ENCODE data around the gene PDILT. TPM values are rescaled to one million over a fixed set of nuclear protein-coding genes. Genes with fewer than 3 reads are reported as not detected.

PDILT gene
- total RNA-seq, 4 donors from 2014 or later, result not detected

- H3K27me3 ChIP-seq, result peaks cover 56% of the 10 kb centered on the region
- H3K36me3 ChIP-seq, result no peaks in the 10 kb centered on the region
- no peaks in the 10 kb centered on the region for H3K4me1 ChIP-seq
- WGBS, 2 donors (ENCODE audit: low coverage in 1 of 2), result 92 to 100% methylated on average over 1 to 2 of the region's 2 CpGs
- no peaks in the 10 kb centered on the region for H3K9me3 ChIP-seq
- TF ChIP-seq POLR2A (IDR thresholded peaks at IDR 0.05) (no peak), POLR2AphosphoS5 (IDR thresholded peaks at IDR 0.05) (no peak), CTCF (IDR thresholded peaks at IDR 0.05) (no peak), EP300 (IDR thresholded peaks at IDR 0.05) (no peak)
- H3K27ac ChIP-seq, result no peak within 1 kb of the TSS
- ATAC-seq, result no peak
- H3K4me3 ChIP-seq, result no peak within 1 kb of the TSS
Measured at GRCh38 chr16:20352615-20353014, 51.9 kb downstream of the PDILT start, which contains the start of gene UMOD. Gene UMOD, minus strand, starts transcription at chr16:20352715. Its CDS starts 1,978 bp downstream, at chr16:20350737.

- ATAC-seq, result no peak
- WGBS, 2 donors (ENCODE audit: low coverage in 1 of 2), result 75 to 82% methylated on average over 4 to 6 of the region's 6 CpGs
- H3K27ac ChIP-seq, result no peak overlapping the region
- no peaks in the 10 kb centered on the region for H3K9me3 ChIP-seq
- no peaks in the 10 kb centered on the region for H3K36me3 ChIP-seq
- H3K4me1 ChIP-seq, result no peaks in the 10 kb centered on the region
- peaks cover 43% of the 10 kb centered on the region for H3K27me3 ChIP-seq
- TF ChIP-seq POLR2A (IDR thresholded peaks at IDR 0.05) (no peak), EP300 (IDR thresholded peaks at IDR 0.05) (no peak), POLR2AphosphoS5 (IDR thresholded peaks at IDR 0.05) (no peak), CTCF (IDR thresholded peaks at IDR 0.05) (no peak)
- H3K4me3 ChIP-seq, result no peak overlapping the region
Measured at GRCh38 chr16:20349615-20350014, 54.9 kb downstream of the PDILT start.

- H3K9me3 ChIP-seq, result no peaks in the 10 kb centered on the region
- WGBS, 2 donors (ENCODE audit: low coverage in 1 of 2), result 32% methylated on average over 5 of the region's 77 CpGs; no CpG with 5 or more reads in 1 of the 2 donors
- H3K36me3 ChIP-seq, result no peaks in the 10 kb centered on the region
- H3K4me3 ChIP-seq, result no peak overlapping the region
- TF ChIP-seq POLR2AphosphoS5 (IDR thresholded peaks at IDR 0.05) (no peak), CTCF (IDR thresholded peaks at IDR 0.05) (peak in 1 of 4 experiments; percentile 15)
- peaks cover 42% of the 10 kb centered on the region for H3K27me3 ChIP-seq
- H3K27ac ChIP-seq, result no peak overlapping the region
- no peaks in the 10 kb centered on the region for H3K4me1 ChIP-seq
- no peak for ATAC-seq
Measured at GRCh38 chr16:20348365-20349185, 56.0 kb downstream of the PDILT start.

- 47 to 56% methylated on average over 6 to 9 of the region's 12 CpGs for WGBS, 2 donors (ENCODE audit: low coverage in 1 of 2)
- H3K9me3 ChIP-seq, result no peaks in the 10 kb centered on the region
- ATAC-seq, result no peak
- H3K4me1 ChIP-seq, result no peaks in the 10 kb centered on the region
- H3K36me3 ChIP-seq, result no peaks in the 10 kb centered on the region
- peaks cover 41% of the 10 kb centered on the region for H3K27me3 ChIP-seq
- H3K4me3 ChIP-seq, result no peak overlapping the region
- no peak overlapping the region for H3K27ac ChIP-seq
- TF ChIP-seq POLR2AphosphoS5 (IDR thresholded peaks at IDR 0.05) (no peak), EP300 (IDR thresholded peaks at IDR 0.05) (no peak), POLR2A (IDR thresholded peaks at IDR 0.05) (no peak), CTCF (IDR thresholded peaks at IDR 0.05) (no peak)
Measured at GRCh38 chr16:20347666-20348364, 56.7 kb downstream of the PDILT start.
